Activated CD4-positive, alpha-beta T cell treated with anti-CD3 and anti-CD28 coated beads, Interleukin-2, amount 50 U/mL, for 1 hour (primary cell): ENCODE data around the gene MCU.
"Not testable (repeated sequence)": the region's sequence is repeated elsewhere in the genome, so short reads cannot be mapped to it uniquely, and the experiment has no call there.

ENCODE experiments used
- DNase-seq: peaks from one replicate; pipeline ENCODE4 v3.0.0-alpha.2; 2020

Gene MCU

GRCh38 chr10:72688208-72688651, 3.7 kb upstream of the MCU start:
- DNase-seq: no peak

- no peak for DNase-seq
These were observed 2.3 kb upstream of the MCU start for GRCh38 chr10:72689660-72690059.

GRCh38 chr10:72690071-72690755, 1.7 kb upstream of the MCU start:
- no peak for DNase-seq

- no peak for DNase-seq
These were observed 477 bp upstream of the MCU start for GRCh38 chr10:72691470-72691862.

GRCh38 chr10:72692744-72692993, 726 bp downstream of the MCU start:
- DNase-seq: no peak

GRCh38 chr10:72692994-72693781, 1.2 kb downstream of the MCU start:
- DNase-seq: peak; percentile 4

GRCh38 chr10:72694476-72695369, 2.8 kb downstream of the MCU start:
- DNase-seq: no peak

GRCh38 chr10:72695496-72695895, 3.6 kb downstream of the MCU start:
- DNase-seq: no peak

- DNase-seq: no peak
These were observed 5.8 kb downstream of the MCU start for GRCh38 chr10:72697716-72698115.

GRCh38 chr10:72702465-72702864, 10.5 kb downstream of the MCU start:
- not testable (repeated sequence) for DNase-seq

GRCh38 chr10:72702868-72703581, 11.1 kb downstream of the MCU start:
- DNase-seq: no peak

- no peak for DNase-seq
These were observed 12.2 kb downstream of the MCU start for GRCh38 chr10:72704117-72704516.

GRCh38 chr10:72709041-72709440, 17.1 kb downstream of the MCU start:
- DNase-seq: no peak

- no peak for DNase-seq
These were observed 20.2 kb downstream of the MCU start for GRCh38 chr10:72712136-72712535.

GRCh38 chr10:72719941-72720592, 28.1 kb downstream of the MCU start:
- DNase-seq: no peak

- no peak for DNase-seq
These were observed 29.1 kb downstream of the MCU start for GRCh38 chr10:72720814-72721660.

- no peak for DNase-seq
These were observed 35.2 kb downstream of the MCU start for GRCh38 chr10:72727130-72727529.

GRCh38 chr10:72728462-72728861, 36.5 kb downstream of the MCU start:
- DNase-seq: no peak

GRCh38 chr10:72729528-72729927, 37.6 kb downstream of the MCU start:
- DNase-seq: no peak

- DNase-seq: no peak
These were observed 38.5 kb downstream of the MCU start for GRCh38 chr10:72730479-72730878.

- no peak for DNase-seq
These were observed 40.0 kb downstream of the MCU start for GRCh38 chr10:72731916-72732419.
